H1 (cell line): ENCODE measurements around the gene DUOXA2. TPM values are rescaled to one million over a fixed set of nuclear protein-coding genes. Genes with fewer than 3 reads are reported as not detected.

Experiments
- CTCF ChIA-PET: fragments of 300-600 bp; sonication (Branson Sonifier 250); formaldehyde crosslinking; loops from one replicate; lab custom pipeline; 2021; ENCODE audit not compliant: partially characterized antibody; lab: Charles Lee
- POLR2A ChIA-PET: fragments of 300-600 bp; sonication (Branson Sonifier 250); formaldehyde crosslinking; loops from one replicate; lab custom pipeline; 2021; ENCODE audit warnings: inconsistent platforms; ENCODE audit not compliant: partially characterized antibody; lab: Charles Lee
- DNase-seq, 2 experiments: peaks; one replicate each; pipeline versions ENCODE4 v3.0.0 to v3.0.0-alpha.2; 2010 to 2022; ENCODE audit warnings: low spot score in 2 of 2, low read depth in 1 of 2, mixed read lengths in 1 of 2
- FAIRE-seq: peaks from 2 replicates; lab custom pipeline; 2011; peaks lifted over from hg19 to GRCh38; lab: Jason Lieb, UNC
- H2AFZ ChIP-seq: 2 replicates; pipeline ENCODE4 v1.8.1; 2012; ENCODE audit warnings: low read length, inconsistent platforms
- H2AK5ac ChIP-seq: 2 replicates; pipeline ENCODE4 v1.6.1; 2013; ENCODE audit warnings: low read depth, low read length
- H2BK120ac ChIP-seq: replicated peaks from 2 replicates; pipeline ENCODE3; 2013; ENCODE audit warnings: low read depth, low read length, inconsistent platforms
- H2BK12ac ChIP-seq: 2 replicates; pipeline ENCODE4 v1.6.1; 2013; ENCODE audit warnings: low read depth, low read length
- H2BK15ac ChIP-seq: 2 replicates; pipeline ENCODE4 v1.6.1; 2013; ENCODE audit warnings: low read length
- H2BK20ac ChIP-seq: 2 replicates; pipeline ENCODE4 v1.6.1; 2013; ENCODE audit warnings: low read length
- H2BK5ac ChIP-seq: 2 replicates; pipeline ENCODE4 v1.6.1; 2013; ENCODE audit warnings: low read depth, low read length
- H3K14ac ChIP-seq: 2 replicates; pipeline ENCODE4 v1.6.1; 2013; ENCODE audit warnings: inconsistent platforms; ENCODE audit not compliant: insufficient read length
- H3K18ac ChIP-seq: 2 replicates; pipeline ENCODE4 v1.6.1; 2013; ENCODE audit warnings: low read length; ENCODE audit errors: extremely low read depth
- H3K23ac ChIP-seq: 2 replicates; pipeline ENCODE4 v1.6.1; 2013; ENCODE audit warnings: inconsistent platforms; ENCODE audit not compliant: insufficient read length
- H3K23me2 ChIP-seq: 2 replicates; pipeline ENCODE4 v1.6.1; 2013; ENCODE audit warnings: low read depth, low read length
- H3K27ac ChIP-seq: 2 replicates; pipeline ENCODE4 v1.6.1; 2011; ENCODE audit warnings: low read depth, low read length, inconsistent platforms
- H3K27me3 ChIP-seq, 4 experiments: replicated peaks in 1 of 4; 1 replicate in 1 of 4; 2 replicates in 3 of 4; pipeline versions ENCODE4 v1.6.1 to v1.8.1; 2011 to 2013; ENCODE audit warnings: low read length in 3 of 4, mild to moderate bottlenecking in 3 of 4, inconsistent platforms in 2 of 4, mixed read lengths in 2 of 4, moderate library complexity in 1 of 4; ENCODE audit not compliant: control insufficient read depth in 3 of 4, insufficient read depth in 3 of 4; ENCODE audit errors: extremely low read depth in 1 of 4
- H3K36me3 ChIP-seq, 4 experiments: 2 replicates each; pipeline versions ENCODE4 v1.6.1 to v1.8.1; 2011 to 2013; ENCODE audit warnings: mild to moderate bottlenecking in 4 of 4, low read length in 3 of 4, moderate library complexity in 2 of 4, control low read depth in 1 of 4, inconsistent platforms in 1 of 4; ENCODE audit not compliant: insufficient read depth in 4 of 4, control insufficient read depth in 2 of 4
- H3K4ac ChIP-seq: replicated peaks from 2 replicates; pipeline ENCODE3; 2013; ENCODE audit warnings: low read length, low read depth, mixed read lengths, inconsistent platforms; ENCODE audit not compliant: insufficient read length
- H3K4me1 ChIP-seq, 4 experiments: replicated peaks in 1 of 4; 1 replicate in 1 of 4; 2 replicates in 3 of 4; pipeline versions ENCODE4 v1.6.1 to v1.8.1; 2011 to 2013; ENCODE audit warnings: low read length in 3 of 4, inconsistent platforms in 2 of 4, mixed read lengths in 1 of 4; ENCODE audit not compliant: insufficient read depth in 4 of 4, control insufficient read depth in 3 of 4
- H3K4me2 ChIP-seq, 2 experiments: 2 replicates each; pipeline versions ENCODE4 v1.6.1 to v1.8.1; 2011 to 2013; ENCODE audit warnings: low read depth in 2 of 2, low read length in 2 of 2, control low read depth in 1 of 2, inconsistent platforms in 1 of 2, mild to moderate bottlenecking in 1 of 2; ENCODE audit not compliant: insufficient read depth in 1 of 2
- H3K4me3 ChIP-seq, 4 experiments: fragments of 200-600, 300-600 bp in 1 of 4; sonication (generic), shearing (Covaris generic), sonication (Bioruptor Twin) in 1 of 4; 2 replicates each; pipeline versions ENCODE4 v1.5.1 to v1.8.1; 2011 to 2016; ENCODE audit warnings: low read length in 4 of 4, low read depth in 3 of 4, control low read depth in 2 of 4, inconsistent platforms in 2 of 4, mild to moderate bottlenecking in 2 of 4, mixed read lengths in 1 of 4, moderate library complexity in 1 of 4; ENCODE audit not compliant: insufficient read depth in 2 of 4; ENCODE audit errors: extremely low read depth in 1 of 4
- H3K56ac ChIP-seq: replicated peaks from 2 replicates; pipeline ENCODE3; 2013; ENCODE audit warnings: low read depth, mild to moderate bottlenecking, mixed read lengths, low read length, inconsistent platforms; ENCODE audit not compliant: insufficient read length
- H3K79me1 ChIP-seq: 2 replicates; pipeline ENCODE4 v1.6.1; 2013; ENCODE audit warnings: low read depth, low read length, control low read depth
- H3K79me2 ChIP-seq, 2 experiments: 2 replicates each; pipeline versions ENCODE4 v1.6.1 to v1.8.1; 2012 to 2013; ENCODE audit warnings: low read length in 2 of 2, mild to moderate bottlenecking in 2 of 2, inconsistent platforms in 1 of 2; ENCODE audit not compliant: insufficient read depth in 2 of 2, control insufficient read depth in 1 of 2
- H3K9ac ChIP-seq, 4 experiments: replicated peaks in 1 of 4; 1 replicate in 1 of 4; 2 replicates in 3 of 4; pipeline versions ENCODE4 v1.6.1 to v1.8.1; 2011 to 2013; ENCODE audit warnings: low read depth in 3 of 4, low read length in 3 of 4, control low read depth in 2 of 4, mild to moderate bottlenecking in 2 of 4, moderate library complexity in 2 of 4, inconsistent platforms in 1 of 4; ENCODE audit errors: extremely low read depth in 1 of 4
- H3K9me3 ChIP-seq, 2 experiments: 2 replicates each; pipeline versions ENCODE4 v1.6.1 to v1.8.1; 2012 to 2013; ENCODE audit warnings: mild to moderate bottlenecking in 2 of 2, moderate library complexity in 2 of 2, control low read depth in 1 of 2, inconsistent platforms in 1 of 2, low read depth in 1 of 2, low read length in 1 of 2, mixed read lengths in 1 of 2; ENCODE audit not compliant: insufficient read depth in 2 of 2
- H4K20me1 ChIP-seq, 2 experiments: replicated peaks in 1 of 2; 2 replicates each; pipeline versions ENCODE3 to v1.8.1; 2011 to 2013; ENCODE audit warnings: inconsistent platforms in 2 of 2, low read length in 2 of 2, mild to moderate bottlenecking in 1 of 2; ENCODE audit not compliant: insufficient read depth in 2 of 2, control insufficient read depth in 1 of 2
- H4K5ac ChIP-seq: 2 replicates; pipeline ENCODE4 v1.6.1; 2013; ENCODE audit warnings: low read length, low read depth, mixed read lengths, inconsistent platforms; ENCODE audit not compliant: insufficient read length
- H4K8ac ChIP-seq: 2 replicates; pipeline ENCODE4 v1.8.0; 2013; ENCODE audit warnings: mild to moderate bottlenecking, moderate library complexity, low read length, inconsistent platforms; ENCODE audit not compliant: insufficient read depth; ENCODE audit errors: extremely low read depth
- H4K91ac ChIP-seq: replicated peaks from 2 replicates; pipeline ENCODE3; 2013; ENCODE audit warnings: low read length, mixed read lengths, inconsistent platforms; ENCODE audit not compliant: insufficient read length
- ASH2L ChIP-seq: fragments of 200-600, 300-600 bp; sonication (generic); IDR thresholded peaks from one replicate; pipeline ENCODE4 v1.7.1; 2017; ENCODE audit warnings: low read length
- BCL11A ChIP-seq, 2 experiments: IDR thresholded peaks; one replicate each; pipeline ENCODE4 v1.6.1; 2011; ENCODE audit warnings: low read depth in 2 of 2, low read length in 2 of 2, mild to moderate bottlenecking in 2 of 2
- BRCA1 ChIP-seq: IDR thresholded peaks from 2 replicates; pipeline ENCODE4 v1.6.1; 2012; ENCODE audit warnings: low read depth, low read length, improper control_type of control experiment
- GTF2F1 ChIP-seq: IDR thresholded peaks from 2 replicates; pipeline ENCODE4 v1.6.1; 2012; ENCODE audit warnings: low read depth, low read length, improper control_type of control experiment, borderline replicate concordance
- JUN ChIP-seq: IDR thresholded peaks from 2 replicates; pipeline ENCODE4 v1.6.1; 2011; ENCODE audit warnings: low read depth, mild to moderate bottlenecking, improper control_type of control experiment, low read length
- JUND ChIP-seq: IDR thresholded peaks from 2 replicates; pipeline ENCODE4 v1.6.1; 2011; ENCODE audit warnings: mild to moderate bottlenecking, improper control_type of control experiment, low read length
- KDM4A ChIP-seq: IDR thresholded peaks from one replicate; pipeline ENCODE4 v1.7.1; 2012; ENCODE audit warnings: low read depth, mild to moderate bottlenecking, moderate library complexity, low read length, inconsistent platforms; ENCODE audit not compliant: severe bottlenecking
- POU5F1 ChIP-seq: IDR thresholded peaks from 2 replicates; pipeline ENCODE4 v1.6.1; 2011; ENCODE audit warnings: low read depth, mild to moderate bottlenecking, low read length, moderate library complexity
- SUZ12 ChIP-seq: fragments of 200-600 bp; sonication (generic); IDR thresholded peaks from 2 replicates; pipeline ENCODE4 v1.6.1; 2012; ENCODE audit warnings: mild to moderate bottlenecking, inconsistent platforms, low read length, moderate library complexity, mixed read lengths
- TBP ChIP-seq: IDR thresholded peaks from 2 replicates; pipeline ENCODE4 v1.6.1; 2011; ENCODE audit warnings: low read depth, low read length, improper control_type of control experiment
- WGBS, 2 experiments: shearing (Covaris generic) in 1 of 2; methylation state at CpG; one replicate each; pipeline versions ENCODE4 v1.1.6 to v1.1.7; 2013 to 2015; ENCODE audit warnings: low lambda C conversion rate in 2 of 2, mixed read lengths in 2 of 2, inconsistent platforms in 1 of 2, low coverage in 1 of 2, missing lambda C conversion rate in 1 of 2; ENCODE audit not compliant: insufficient replicate concordance in 2 of 2, insufficient coverage in 1 of 2, insufficient read length in 1 of 2; ENCODE audit errors: extremely low coverage in 1 of 2, missing lambda C conversion rate in 1 of 2; 5-methylcytosine and 5-hydroxymethylcytosine counted together
- polyA plus RNA-seq, 7 experiments: library from polyadenylated mRNA; depleted of rRNA in 3 of 7; stranded (reverse) in 5 of 7; unstranded in 2 of 7; fragments of >200 nt in 5 of 7; fragments of 200-250 nt in 2 of 7; gene quantifications; 1 replicate in 5 of 7; 2 replicates in 1 of 7; 4 replicates in 1 of 7; pipeline versions ENCODE4 v1.2.1 to v1.2.3, GENCODE V29; 2011 to 2013; ENCODE audit warnings: missing spikeins in 2 of 7, mixed read lengths in 2 of 7
- total RNA-seq: library from RNA; stranded (reverse); fragmentation: NEBNext Ultra II Directional; extraction: Animal tissue kit (Norgen Biotek cat#: 25700); gene quantifications from 2 replicates; pipeline ENCODE4 v1.2.1, GENCODE V29; 2021

Gene DUOXA2
- total and polyA plus RNA-seq, 2 of the 8 experiments (the other 6 are each of a cell fraction or from before 2014, with no cell fraction given): 0.05 TPM; not detected in 1

GRCh38 chr15:45139770-45140169, 25.6 kb downstream of the DUOXA2 start:
- H4K8ac ChIP-seq: no peak overlapping the region
- H2AK5ac ChIP-seq: no peak overlapping the region
- no peak overlapping the region for H3K4me3 ChIP-seq
- no peak overlapping the region for H2AFZ ChIP-seq
- H3K36me3 ChIP-seq: no peaks in the 10 kb centered on the region
- no peak overlapping the region for H2BK15ac ChIP-seq
- no peaks in the 10 kb centered on the region for H4K20me1 ChIP-seq
- FAIRE-seq: no peak
- peaks cover 13 to 28% (median 20%) of the 10 kb centered on the region in 4 experiments for H3K27me3 ChIP-seq
- H3K4me1 ChIP-seq: peaks cover 0 to 5% (median 3%) of the 10 kb centered on the region in 4 experiments; a peak in 3 of 7 replicates
- H3K27ac ChIP-seq: no peak overlapping the region
- H4K5ac ChIP-seq: no peak overlapping the region
- no peaks in the 10 kb centered on the region for H3K79me2 ChIP-seq
- WGBS, 2 experiments: 92% methylated on average over 6 of the region's 6 CpGs; no CpG with 5 or more reads in 1 of the 2 experiments
- no peak overlapping the region for H3K4me2 ChIP-seq
- no peaks in the 10 kb centered on the region for H3K9me3 ChIP-seq
- no peak overlapping the region for H2BK12ac ChIP-seq
- no peak overlapping the region for H3K23ac ChIP-seq
- no peak overlapping the region for H4K91ac ChIP-seq
- no peak overlapping the region for H3K9ac ChIP-seq
- no peak overlapping the region for H3K14ac ChIP-seq
- TF ChIP-seq POU5F1: no peak
- TF ChIP-seq KDM4A: no peak
- no peak for TF ChIP-seq JUND
- TF ChIP-seq SUZ12: no peak
- TF ChIP-seq GTF2F1: no peak
- TF ChIP-seq BRCA1: no peak
- TF ChIP-seq JUN: no peak
- TF ChIP-seq BCL11A (IDR thresholded peaks at IDR 0.05; ENCODE audit: low read depth in 2 of 2, low read length in 2 of 2): no peak
- TF ChIP-seq TBP: no peak
- no peak for TF ChIP-seq ASH2L
- no peak overlapping the region for H2BK5ac ChIP-seq
- ChIA-PET CTCF (interaction anchor here (0.7 to 10.1 kb wide), 7 partner anchors 14 to 58 kb away, joined by 3 to 57 read pairs (median 6); no protein-coding TSS in a partner anchor), POLR2A (interaction anchor here (1.3 kb wide), 1 partner anchor 10 kb away, joined by 3 read pairs; no protein-coding TSS in a partner anchor)
- no peaks in the 10 kb centered on the region; the same call in 1 of the 2 replicates for H3K79me1 ChIP-seq
- DNase-seq: no peak
- no peak overlapping the region for H3K56ac ChIP-seq
- no peak overlapping the region for H3K4ac ChIP-seq
- no peaks in the 10 kb centered on the region for H3K23me2 ChIP-seq
- no peak overlapping the region for H3K18ac ChIP-seq
- H2BK20ac ChIP-seq: no peak overlapping the region
- H2BK120ac ChIP-seq: no peak overlapping the region
